Dermis microvascular lymphatic vessel endothelial cell (primary cell): ENCODE measurements around the gene HMBS. TPM values are rescaled to one million over a fixed set of nuclear protein-coding genes. Genes with fewer than 3 reads are reported as not detected.
"Not testable (repeated sequence)": the region's sequence is repeated elsewhere in the genome, so short reads cannot be mapped to it uniquely, and the experiment has no call there.

Experiments
- DNase-seq, 2 donors: peaks; one replicate each; pipeline versions ENCODE4 v3.0.0 to v3.0.0-alpha.2; 2010; ENCODE audit warnings: low read depth in 2 of 2
- total RNA-seq: library from RNA; depleted of rRNA; stranded (reverse); fragments of >200 nt; gene quantifications from 2 replicates; pipeline ENCODE4 v1.2.1, GENCODE V29; 2014

Gene HMBS
- total RNA-seq, 1 donor from 2014 or later, result 4.5 TPM

- no peak for DNase-seq
Measured at GRCh38 chr11:119100994-119101758, 16.5 kb downstream of the HMBS start.

- DNase-seq, result peak; percentile 90 to 98
Measured at GRCh38 chr11:119101759-119102423, 17.2 kb downstream of the HMBS start, which contains the start of gene DPAGT1. Gene DPAGT1 (minus strand): TSS chr11:119101853. CDS start chr11:119101655, 198 bp downstream.

- not testable (repeated sequence) for DNase-seq
Measured at GRCh38 chr11:119103161-119103664, 18.5 kb downstream of the HMBS start.

DNA sequence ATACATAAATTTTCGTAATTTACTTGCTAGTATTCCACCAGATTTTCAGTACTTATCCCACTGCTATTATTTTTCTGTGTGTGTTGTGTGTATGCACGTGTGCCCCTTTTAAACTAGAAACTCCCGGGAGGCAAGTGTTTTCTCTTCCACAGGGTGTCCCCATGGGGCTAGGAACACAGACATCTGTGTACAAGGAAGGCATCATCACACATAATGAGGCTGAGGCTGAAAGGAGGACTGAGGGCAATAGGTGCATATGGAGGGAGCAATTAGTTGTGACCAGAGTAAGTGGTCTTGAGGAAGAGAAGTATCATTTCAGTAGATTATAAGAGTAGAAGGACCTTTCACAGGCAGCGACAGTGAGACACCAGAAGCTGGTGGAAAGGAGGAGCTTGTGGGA, 19.1 kb downstream of the HMBS start:
- no peak for DNase-seq

DNA sequence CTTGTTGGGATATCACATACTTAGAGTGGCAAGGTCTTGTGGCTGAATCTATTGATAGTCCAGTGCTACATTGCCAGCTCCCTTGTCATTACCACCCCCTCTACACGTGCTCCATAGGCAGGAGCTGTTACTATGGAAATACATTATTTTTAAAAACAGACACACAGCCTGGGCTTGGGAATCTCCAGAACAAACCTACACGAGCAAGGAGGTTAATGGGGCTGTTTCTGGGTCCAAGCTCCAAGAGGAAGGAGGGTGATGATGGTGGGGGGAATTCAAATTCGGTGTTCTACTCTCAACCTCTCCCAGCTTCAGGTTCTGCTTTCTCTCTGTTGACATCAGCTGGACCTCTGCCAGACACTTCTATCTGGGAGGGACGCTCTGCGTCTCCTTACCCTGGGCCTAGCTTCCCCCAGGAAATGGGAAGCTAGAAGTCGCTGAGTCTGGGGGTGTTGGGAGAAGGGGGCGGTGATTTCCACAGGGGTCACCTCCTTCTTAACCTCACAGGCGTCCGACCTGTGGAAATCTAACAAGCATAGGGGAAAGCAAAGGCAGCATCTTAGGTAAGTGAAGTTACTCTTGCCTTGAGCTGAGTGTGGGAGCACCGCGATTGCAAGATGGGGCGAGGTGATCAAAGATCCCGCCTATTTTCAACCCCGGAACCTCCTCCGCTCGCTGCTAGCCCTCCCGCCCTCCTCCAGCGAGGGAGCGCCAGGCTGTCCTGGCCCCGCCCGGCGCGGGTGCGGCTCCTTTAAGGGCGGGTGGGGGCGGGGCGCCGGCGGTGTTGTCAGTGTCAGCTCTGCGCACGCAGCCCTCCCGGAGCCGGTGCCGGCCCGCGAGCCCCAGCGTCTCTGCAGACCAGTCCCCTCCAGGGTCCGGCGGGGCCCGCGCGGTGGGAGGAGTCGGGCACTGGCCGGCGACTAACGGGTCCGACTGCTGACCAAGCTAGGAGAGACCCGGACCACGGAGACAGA, 22.2 kb downstream of the HMBS start, which contains the start of gene C2CD2L:
Gene C2CD2L, plus strand, starts transcription at position 781 of the 974 bp plus-strand sequence. CDS start 398 bp downstream, outside the sequence.
- DNase-seq, result peak; percentile 63 to 90

GRCh38 chr11:119107538-119108145, 23.0 kb downstream of the HMBS start:
- DNase-seq, result no peak

GRCh38 chr11:119108146-119108856, 23.6 kb downstream of the HMBS start:
- DNase-seq, result no peak

DNA sequence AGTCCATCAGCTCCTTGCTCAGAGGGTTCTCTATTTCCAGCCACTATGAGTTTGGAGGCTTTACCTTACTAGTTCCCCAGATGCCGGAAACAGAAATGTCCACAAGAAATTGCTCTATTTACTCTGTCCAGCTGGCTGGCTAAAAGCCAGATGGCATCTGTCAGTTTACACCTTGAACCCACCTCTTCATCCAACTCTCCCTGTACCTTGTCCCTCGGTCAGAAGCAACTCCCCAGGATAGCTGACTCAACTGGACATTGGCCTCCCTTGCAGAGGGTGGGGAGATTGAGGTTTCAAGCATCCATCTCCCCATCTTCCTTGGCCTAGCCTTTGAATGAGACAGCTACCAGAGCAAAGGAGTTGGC, 24.2 kb downstream of the HMBS start:
- no peak for DNase-seq

DNA sequence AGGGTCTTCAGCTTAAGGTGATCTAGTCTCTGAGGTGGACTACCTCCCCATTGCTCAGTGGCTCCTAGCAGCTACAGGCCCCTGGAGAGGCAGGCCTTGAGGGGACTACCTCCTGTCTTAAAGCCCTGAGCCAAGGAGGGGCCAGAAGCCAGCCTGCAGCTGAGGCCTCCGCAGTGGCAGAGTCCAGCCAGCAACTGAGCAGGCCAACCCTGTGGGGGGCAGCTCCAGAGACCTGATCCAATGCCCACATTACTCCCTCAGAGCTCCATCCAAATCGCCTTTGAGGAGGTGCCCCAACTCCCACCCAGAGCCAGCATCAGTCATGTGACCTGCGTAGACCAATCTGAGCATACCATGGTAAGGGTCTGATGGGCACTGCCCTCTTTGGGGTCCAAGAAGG, 25.2 kb downstream of the HMBS start:
- no peak for DNase-seq

DNA sequence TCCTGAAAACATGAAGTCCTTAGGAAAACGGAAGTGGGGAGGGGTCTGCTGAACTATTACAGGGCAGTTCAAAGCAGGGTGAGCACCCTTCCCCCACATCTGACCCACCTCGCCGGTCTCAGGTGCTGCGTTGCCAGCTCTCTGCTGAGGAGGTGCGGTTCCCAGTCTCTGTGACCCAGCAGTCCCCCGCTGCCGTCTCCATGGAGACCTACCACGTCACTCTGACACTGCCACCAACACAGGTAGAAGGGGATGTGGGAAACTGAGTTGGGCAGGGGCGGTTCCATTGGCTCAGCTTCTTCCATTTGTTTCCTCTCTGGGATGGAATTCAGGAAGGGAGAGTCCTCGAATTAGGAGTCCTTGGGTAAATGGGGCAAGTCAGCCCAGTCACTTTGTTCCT, 25.8 kb downstream of the HMBS start:
- no peak for DNase-seq

DNA sequence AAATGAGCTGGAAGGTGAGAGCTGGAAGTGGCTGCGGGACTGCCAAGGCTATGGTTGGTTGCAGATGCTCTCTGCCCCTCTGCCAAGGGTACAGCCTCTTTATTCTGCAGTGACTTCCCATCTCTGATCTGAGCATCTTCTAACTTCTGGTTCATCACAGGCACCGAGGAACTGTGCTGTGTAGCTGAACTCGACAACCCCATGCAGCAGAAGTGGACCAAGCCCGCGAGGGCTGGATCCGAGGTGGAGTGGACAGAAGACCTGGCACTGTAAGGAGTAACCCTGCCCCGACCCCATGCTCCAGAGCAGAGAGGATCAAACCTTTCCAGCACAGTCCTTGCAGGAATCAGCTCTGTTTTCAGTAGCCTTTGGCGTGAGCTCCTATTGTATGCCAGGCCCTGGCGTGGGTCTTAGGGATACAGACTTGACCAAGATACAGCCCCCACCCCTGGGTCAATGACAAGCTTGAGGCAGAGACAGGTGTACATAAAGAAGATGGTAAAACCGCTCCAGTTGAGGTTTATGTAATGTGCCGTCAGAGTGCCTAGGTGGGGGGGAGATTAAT, 26.8 kb downstream of the HMBS start:
- no peak for DNase-seq

DNA sequence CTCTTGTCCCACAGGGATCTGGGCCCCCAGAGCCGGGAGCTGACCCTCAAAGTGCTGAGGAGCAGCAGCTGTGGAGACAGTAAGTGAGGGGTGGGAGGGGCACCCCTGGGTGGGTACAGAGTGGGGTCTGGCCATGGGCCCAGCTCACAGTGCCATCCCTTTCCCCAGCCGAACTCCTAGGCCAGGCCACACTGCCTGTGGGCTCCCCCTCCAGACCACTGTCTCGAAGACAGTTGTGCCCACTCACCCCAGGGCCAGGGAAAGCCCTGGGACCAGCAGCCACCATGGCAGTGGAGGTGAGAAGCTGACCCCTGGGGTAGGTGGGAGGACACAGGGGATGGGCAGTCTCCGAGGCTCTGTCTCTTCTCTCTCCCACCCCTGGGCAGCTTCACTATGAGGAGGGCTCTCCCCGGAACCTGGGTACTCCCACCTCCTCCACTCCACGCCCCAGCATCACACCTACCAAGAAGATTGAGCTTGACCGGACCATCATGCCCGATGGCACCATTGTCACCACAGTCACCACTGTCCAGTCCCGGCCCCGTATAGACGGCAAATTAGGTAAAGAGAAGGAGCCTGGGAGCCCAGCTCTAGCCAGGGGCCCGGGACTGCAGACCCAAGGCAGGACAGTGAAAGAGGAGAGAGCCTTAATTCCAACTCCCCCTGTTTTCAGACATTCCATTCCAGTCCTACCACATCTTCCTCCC, 27.8 kb downstream of the HMBS start:
- no peak for DNase-seq

GRCh38 chr11:119113716-119114115, 29.0 kb downstream of the HMBS start:
- DNase-seq, result no peak

- no peak for DNase-seq
Measured at GRCh38 chr11:119114351-119114750, 29.7 kb downstream of the HMBS start.

DNA sequence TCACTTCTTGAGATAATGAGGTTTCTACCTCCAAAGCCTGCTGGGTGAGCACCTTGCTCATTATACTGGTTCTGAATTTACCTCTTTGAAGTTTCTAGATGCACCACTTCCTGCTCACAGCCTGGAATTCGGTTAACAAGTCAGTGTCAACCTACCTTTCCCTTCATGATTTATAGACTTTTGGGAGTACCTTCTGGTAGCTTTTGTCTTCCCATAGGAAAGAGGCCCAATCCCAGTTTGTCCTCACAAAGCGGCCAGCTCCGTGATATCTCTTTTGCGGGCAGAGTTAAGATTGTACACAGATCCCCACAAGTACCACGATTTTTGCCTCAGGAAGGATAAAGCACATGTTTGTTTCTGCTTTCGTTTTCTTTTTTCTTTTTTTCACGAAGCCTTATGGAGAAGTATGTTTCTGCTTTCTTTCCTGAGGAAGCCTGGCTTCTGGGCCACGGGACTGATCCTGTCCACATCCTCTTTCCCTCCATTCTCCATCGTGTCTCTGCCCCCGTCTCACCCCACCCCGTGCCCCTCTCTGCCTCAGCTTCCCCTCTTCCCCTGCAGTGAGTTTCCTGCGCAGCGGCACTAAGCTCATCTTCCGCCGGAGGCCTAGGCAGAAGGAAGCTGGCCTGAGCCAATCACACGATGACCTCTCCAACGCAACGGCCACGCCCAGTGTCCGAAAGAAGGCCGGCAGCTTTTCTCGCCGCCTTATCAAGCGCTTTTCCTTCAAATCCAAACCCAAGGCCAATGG, 31.0 kb downstream of the HMBS start:
- DNase-seq, result no peak

- DNase-seq, result no peak
Measured at GRCh38 chr11:119116235-119116594, 31.5 kb downstream of the HMBS start.

GRCh38 chr11:119116601-119117000, 31.9 kb downstream of the HMBS start:
- no peak for DNase-seq

GRCh38 chr11:119117004-119117706, 32.5 kb downstream of the HMBS start:
- DNase-seq, result no peak
